Stimulated activated CD8-positive, alpha-beta memory T cell treated with anti-CD3 and anti-CD28 coated beads, Interleukin-15, amount 100 ng/mL, for 24 hours (primary cell): Measurements from ENCODE around the gene SEPHS2.
"Not testable (repeated sequence)": the region's sequence is repeated elsewhere in the genome, so short reads cannot be mapped to it uniquely, and the experiment has no call there.

Experiments used
- DNase-seq: peaks from one replicate; pipeline ENCODE4 v3.0.0-alpha.2; 2020; ENCODE audit warnings: low read depth

Gene SEPHS2

DNA sequence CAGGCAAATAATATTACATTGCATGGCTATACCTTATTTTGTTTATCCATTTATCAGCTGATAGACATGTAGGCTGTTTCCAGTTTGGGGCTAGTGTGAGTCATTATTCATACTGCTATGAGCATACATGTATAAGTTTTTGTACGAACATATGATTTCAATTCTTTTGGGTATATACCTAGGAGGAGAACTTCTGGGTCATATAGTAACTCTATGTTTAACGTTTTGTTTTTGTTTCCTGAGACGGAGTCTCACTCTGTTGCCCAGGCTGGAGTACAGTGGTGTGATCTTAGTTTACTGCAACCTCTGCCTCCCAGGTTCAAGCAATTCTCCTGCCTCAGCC is 24.5 kb upstream of the SEPHS2 start:
- DNase-seq, result no peak

- DNase-seq, result no peak
These were observed 18.4 kb upstream of the SEPHS2 start for GRCh38 chr16:30464078-30464477.

- DNase-seq, result not testable (repeated sequence)
These were observed 15.8 kb upstream of the SEPHS2 start for GRCh38 chr16:30461426-30461825.

GRCh38 chr16:30459456-30459855 is 13.8 kb upstream of the SEPHS2 start:
- DNase-seq, result no peak

GRCh38 chr16:30458561-30459394 is 13.1 kb upstream of the SEPHS2 start:
- DNase-seq, result peak; percentile 50

- DNase-seq, result no peak
These were observed 12.3 kb upstream of the SEPHS2 start for GRCh38 chr16:30457743-30458560.

- DNase-seq, result no peak
These were observed 11.6 kb upstream of the SEPHS2 start for GRCh38 chr16:30457256-30457655.

DNA sequence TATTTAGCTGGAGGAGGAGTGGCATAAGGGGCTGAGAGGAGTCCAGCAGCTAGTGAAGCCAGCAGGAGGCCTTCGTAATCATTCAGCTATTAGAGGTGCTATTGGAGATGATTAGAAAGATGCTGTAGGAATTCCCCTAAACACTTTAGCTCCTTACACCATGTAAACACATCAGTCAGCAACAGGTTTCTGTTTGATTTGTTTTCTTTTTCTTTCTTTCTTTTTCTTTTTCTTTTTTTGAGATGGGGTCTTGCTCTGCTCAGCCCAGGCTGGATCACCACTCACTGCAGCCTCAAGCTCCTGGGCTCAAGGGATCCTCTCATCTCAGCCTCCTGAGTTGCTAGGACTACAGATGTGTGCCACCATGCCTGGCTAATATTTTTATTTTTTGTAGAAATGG is 10.6 kb upstream of the SEPHS2 start:
- no peak for DNase-seq

DNA sequence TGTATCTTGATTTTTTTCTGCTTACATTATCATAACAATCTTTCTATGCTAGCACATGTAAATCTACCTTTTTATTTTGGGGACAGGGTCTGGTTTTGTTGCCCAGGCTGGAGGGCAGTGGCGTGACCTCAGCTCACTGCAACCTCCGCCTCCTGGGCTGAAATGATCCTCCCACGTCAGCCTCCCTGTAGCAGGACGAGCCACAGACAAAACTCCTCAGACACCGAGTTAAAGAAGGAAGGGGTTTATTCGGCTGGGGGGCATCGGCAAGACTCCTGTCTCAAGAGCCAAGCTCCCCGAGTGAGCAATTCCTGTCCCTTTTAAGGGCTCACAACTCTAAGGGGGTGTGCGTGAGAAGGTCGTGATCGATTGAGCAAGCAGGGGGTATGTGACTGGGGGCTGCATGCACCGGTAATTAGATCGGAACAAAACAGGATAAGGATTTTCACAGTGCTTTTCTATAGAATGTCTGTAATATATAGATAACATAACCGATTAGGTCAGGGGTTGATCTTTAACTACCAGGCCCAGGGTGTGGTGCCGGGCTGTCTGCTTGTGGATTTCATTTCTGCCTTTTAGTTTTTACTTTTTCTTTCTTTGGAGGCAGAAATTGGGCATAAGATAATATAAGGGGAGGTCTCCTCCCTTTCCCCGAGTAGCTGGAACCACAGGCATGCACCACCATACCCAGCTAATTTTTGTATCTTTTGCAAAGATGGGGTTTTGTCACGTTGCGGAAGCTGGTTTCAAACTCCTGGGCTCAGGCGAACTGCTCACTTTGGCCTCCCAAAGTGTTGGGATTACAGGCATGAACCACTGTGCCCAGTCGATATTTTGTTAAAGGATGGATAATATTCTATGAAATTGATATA is 7.3 kb upstream of the SEPHS2 start:
- DNase-seq, result not testable (repeated sequence)

DNA sequence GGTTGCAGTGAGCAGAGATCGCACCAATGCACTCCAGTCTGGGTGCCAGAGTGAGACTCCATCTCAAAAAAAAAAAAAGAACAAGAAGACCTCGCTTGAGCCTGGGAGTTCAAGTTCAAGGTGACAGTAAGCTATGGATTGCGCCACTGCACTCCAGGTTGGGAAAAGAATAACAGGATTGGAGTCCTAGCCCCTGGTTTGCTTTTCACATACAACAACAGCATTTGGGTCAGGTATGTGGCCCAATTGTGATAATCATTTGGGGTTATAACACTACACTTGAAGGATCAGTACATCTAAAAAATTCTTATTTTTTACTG is 3.4 kb upstream of the SEPHS2 start:
- DNase-seq, result no peak

DNA sequence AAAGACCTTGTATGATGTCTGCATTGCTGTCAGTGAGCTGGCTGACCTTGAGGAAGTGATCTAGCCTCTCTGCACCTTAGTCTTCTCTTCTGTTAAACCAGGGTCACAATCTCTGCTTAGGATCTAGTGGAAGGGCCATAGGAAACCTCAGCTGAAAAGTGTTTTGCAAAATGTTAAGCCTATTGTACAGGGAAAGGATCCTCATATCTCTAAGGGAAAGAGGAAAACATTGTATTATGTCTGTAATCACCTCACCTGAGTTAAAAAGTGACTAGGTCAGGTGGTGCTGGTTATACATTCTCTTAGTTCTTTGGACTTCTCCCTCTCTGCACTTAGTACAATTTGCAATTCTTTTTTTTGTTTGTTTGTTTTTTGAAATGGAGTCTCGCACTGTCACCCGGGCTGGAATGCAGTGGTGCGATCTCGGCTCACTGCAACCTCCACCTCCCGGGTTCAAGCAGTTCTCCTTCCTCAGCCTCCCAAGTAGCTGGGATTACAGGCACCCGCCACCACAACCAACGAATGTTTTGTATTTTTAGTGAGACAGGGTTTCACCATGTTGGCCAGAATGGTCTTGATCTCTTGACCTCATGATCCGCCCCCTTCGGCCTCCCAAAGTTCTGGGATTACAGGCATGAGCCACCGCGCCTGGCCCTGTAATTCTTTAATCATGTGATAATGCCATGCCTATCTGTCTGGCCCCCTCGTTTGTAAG is 2.0 kb upstream of the SEPHS2 start:
- DNase-seq, result no peak

DNA sequence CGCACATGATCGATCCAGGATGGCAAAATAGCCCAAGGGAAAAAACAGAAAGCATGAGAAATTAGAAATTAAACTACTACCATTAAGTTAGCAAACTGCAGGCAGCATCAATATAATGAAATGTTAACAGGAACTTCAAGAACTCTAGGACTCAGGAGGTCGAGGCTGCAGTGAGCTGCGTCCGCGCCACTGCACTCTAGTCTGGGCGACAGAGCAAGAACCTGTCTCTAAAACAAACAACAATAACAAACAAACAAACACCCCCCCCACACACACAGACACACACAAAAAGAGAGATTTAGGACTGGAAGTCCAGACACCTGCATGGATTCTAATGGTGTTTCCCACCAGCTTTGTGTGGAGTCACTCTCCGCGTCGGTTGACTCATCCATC is 525 bp upstream of the SEPHS2 start:
- no peak for DNase-seq

- no peak for DNase-seq
These were observed 596 bp downstream of the SEPHS2 start for GRCh38 chr16:30445149-30445407.

DNA sequence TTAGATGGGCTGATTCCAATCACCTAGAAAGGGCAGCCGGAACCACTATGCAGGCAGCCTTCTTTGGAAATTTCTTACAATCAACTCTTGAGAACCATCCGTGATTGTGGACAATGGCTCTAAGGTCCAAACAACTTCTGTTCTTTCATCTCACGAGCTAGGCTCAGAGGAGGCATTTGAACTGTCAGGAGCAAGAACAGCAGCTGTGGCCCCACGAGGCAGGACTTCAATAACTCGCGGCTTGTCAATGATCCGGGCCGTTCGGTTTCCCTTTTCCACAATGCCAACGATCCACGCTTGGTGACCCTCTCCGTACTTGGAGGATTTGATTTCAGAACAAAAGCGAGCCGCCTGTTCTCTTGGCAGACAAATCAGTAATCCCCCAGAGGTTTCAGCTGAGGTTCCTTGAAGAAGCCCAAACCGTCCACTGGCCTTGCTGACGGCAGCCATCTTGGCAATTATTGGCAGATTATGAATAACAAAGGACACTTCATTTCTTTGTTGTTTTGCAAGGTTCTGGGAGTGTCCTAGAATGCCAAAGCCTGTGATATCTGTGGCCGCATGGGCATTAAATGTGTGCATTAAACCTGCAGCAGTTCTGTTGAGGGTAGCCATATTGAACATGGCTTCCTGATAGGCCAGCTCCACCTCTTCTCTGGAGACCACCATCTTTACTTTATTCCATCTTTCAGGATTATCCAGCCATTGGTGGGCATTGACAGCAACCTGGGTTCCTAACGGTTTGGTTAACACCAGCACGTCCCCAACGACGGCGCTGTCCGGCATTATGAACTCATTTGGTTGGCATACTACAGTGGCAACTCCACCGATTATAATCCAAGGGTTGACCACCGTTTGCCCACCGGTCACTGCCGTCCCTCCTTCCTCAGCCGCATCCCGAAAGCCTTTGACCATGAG is 1.2 kb downstream of the SEPHS2 start:
- DNase-seq, result no peak

DNA sequence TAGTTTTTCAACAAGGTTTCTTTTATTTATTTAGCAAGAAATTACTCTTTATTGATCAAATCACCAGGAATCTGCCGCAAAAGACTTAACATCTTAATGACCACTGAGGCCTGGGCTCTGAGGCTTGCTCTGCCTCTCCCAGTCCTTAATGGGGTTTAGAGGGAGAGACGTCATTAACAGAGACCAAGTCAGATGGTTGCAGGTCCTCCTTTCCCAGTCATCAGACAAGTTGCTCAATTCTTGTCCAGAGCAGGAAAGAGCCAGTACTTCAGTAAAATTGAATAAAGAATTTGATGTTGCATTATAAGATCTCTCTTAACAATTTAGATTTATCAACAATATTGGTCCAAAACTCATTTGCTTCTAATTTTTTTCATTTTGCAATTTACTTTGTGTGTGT is 2.0 kb downstream of the SEPHS2 start:
- DNase-seq, result no peak

DNA sequence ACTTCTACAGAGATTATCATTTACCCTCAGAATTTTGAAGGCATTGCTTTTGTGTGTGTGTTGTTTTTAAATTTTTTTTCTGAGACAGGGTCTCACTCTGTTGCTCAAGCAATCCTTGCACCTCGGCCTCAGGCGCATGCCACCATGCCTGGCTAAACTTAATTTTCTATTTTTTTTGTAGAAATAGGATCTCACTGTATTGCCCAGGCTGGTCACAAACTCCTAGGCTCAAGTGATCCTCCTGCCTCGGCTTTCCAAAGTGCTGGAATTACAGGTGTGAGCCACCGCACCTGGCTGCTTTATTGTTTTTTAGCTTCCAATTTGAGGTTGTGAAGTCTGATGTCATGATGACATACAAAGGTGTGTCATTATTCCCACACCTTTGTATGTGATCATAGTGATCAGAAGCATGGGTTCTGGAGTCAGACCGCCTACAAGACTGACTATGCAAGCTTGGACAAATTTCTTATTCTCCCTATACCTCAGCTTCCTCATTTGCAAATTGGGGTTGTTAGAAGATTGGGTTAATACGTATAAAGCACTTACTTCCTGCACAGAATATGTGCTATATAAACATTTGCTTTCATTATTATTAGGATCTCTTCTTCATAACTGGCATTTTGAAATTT is 5.8 kb downstream of the SEPHS2 start:
- no peak for DNase-seq

GRCh38 chr16:30438835-30439234 is 6.8 kb downstream of the SEPHS2 start:
- no peak for DNase-seq

- DNase-seq, result no peak
These were observed 8.1 kb downstream of the SEPHS2 start for GRCh38 chr16:30437511-30438046.

- DNase-seq, result no peak
These were observed 10.8 kb downstream of the SEPHS2 start for GRCh38 chr16:30434852-30435251.

DNA sequence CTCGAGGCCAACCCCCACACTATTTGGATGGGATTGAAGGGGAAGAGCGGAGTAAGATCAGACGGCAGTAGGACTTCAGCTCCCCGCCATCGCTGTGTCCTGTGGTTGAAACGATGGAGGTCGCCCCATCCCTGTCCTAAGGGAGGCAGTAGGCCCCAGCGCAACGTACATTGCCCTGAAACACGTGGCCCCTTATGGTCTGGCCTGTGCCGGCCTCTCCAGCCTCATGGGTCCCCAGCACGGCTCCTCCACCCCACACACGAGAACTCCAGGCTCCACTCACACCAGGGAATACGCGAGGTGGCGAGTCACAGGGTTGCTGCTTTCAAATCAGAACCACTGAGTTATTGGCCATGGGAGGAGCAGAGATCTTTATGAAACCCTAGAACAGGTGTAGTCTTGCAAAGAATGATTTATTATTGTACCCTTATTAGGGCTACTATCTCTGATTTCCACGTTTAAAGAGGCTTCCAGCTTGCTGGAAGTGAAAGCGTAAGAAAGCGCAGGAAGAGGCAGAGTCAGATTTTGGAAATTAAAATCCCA is 15.2 kb downstream of the SEPHS2 start:
- DNase-seq, result no peak
